Measurements from ENCODE around the gene TRPM5. TPM values are rescaled to one million over a fixed set of nuclear protein-coding genes. Genes with fewer than 3 reads are reported as not detected.

TRPM5 gene
- total RNA-seq, 1 experiment from 2014 or later, result not detected

DNA sequence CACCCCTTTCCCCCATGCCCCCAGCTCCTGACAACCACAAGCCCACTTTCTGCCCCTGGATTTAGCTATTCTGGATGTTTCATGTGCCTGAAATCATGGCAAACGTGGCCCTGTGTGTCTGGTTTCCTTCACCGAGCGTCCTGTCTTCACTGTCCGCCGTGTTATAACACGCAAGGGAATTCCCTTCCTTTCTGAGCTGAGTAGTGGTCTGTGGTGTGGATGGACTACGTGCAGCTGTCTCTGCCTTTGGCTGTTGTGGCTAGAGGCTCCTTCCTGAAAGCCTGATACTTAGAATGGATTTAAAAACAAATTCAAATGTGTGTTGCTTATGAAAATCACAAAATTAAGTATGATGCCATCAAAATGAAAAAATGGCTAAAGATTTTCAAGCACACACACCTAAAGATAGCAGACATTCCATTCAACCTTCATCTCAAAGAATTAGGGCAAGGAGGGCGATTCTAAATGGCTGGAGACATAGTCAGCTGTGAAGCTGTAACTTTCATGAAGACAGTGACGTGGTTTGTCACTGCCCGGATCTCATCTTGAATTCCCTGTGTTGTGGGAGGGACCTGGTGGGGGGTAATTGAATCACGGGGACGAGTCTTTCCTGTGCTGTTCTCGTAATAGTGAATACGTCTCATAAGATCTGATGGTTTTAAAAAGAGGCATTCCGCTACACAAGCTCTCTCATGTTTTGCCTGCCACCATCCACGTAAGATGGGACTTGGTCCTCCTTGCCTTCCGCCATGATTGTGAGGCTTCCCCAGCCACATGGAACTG lies 31.0 kb upstream of the TRPM5 start:
- H3K27ac Mint-ChIP-seq (ENCODE audit: unreplicated experiment), result no peak overlapping the region
- DNase-seq, result no peak
- H3K27me3 Mint-ChIP-seq (ENCODE audit: unreplicated experiment), result peaks cover 5% of the 10 kb centered on the region
- no peaks in the 10 kb centered on the region for H3K4me1 Mint-ChIP-seq (ENCODE audit: low read depth, unreplicated experiment)
- no TSS peak for BruUV-seq (replicated peaks)
- CTCF ChIA-PET, result no interaction called here
- no peaks in the 10 kb centered on the region for H3K36me3 Mint-ChIP-seq (ENCODE audit: insufficient read depth, unreplicated experiment)
- H3K9me3 Mint-ChIP-seq (ENCODE audit: low read depth, unreplicated experiment), result peaks cover 10% of the 10 kb centered on the region
- TF ChIP-seq CTCF (IDR thresholded peaks at IDR 0.05; ENCODE audit: unreplicated experiment), result no peak
- H3K4me3 Mint-ChIP-seq (ENCODE audit: low read depth, unreplicated experiment), result no peak overlapping the region
- intact Hi-C loops (cut with micrococcal nuclease; ENCODE audit: unreplicated experiment), result no loop called here

DNA sequence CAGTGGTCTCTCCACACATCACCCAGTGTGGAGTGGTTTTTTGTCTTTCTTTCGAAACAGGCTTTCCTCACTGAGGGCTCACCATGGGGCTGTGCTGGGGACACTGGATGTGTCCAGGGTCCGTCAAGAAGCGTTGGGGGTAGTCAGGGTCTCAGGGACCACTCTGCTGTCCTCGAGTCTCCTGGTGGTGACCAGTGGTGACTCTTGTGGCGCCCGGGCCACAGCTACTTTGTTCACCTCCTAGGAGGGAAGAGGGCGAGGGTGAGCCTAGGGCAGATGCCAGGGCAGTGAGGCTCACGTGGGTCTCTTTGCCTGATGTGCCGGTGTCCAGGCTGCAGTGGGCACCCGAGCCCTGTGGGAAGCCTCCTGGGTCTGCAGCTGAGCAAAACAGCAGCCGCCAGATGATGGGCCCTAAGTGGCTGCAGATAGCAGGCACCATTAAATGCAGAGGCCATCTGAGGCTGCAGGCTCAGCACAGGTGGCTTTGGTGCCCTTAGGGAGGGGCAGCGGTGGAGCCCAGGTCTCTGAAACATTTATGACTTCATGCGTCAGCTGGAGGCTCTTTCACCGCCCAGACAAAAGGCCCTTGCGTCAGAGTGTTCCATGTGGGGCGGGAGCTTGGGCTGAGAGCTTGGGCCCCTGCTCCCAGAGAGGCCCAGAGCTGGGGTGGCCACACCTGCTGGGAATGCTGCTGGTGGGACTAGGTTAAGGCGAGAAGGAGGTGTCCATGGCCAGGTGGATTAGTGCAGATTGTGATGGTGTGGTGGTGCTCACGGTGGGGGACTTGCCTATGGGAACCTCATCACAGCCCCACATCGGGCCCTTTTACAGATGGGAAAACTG lies 30.0 kb upstream of the TRPM5 start:
- Mint-ChIP-seq H3K4me3 (ENCODE audit: low read depth, unreplicated experiment) (no peak overlapping the region), H3K27ac (ENCODE audit: unreplicated experiment) (no peak overlapping the region)
- CTCF ChIA-PET, result no interaction called here

GRCh38 chr11:2473361-2474058 lies 29.2 kb upstream of the TRPM5 start:
- Mint-ChIP-seq H3K27me3 (ENCODE audit: unreplicated experiment) (no peaks in the 10 kb centered on the region), H3K27ac (ENCODE audit: unreplicated experiment) (no peak overlapping the region), H3K4me3 (ENCODE audit: low read depth, unreplicated experiment) (no peak overlapping the region), H3K36me3 (ENCODE audit: insufficient read depth, unreplicated experiment) (no peaks in the 10 kb centered on the region), H3K9me3 (ENCODE audit: low read depth, unreplicated experiment) (peaks cover 4% of the 10 kb centered on the region), H3K4me1 (ENCODE audit: low read depth, unreplicated experiment) (no peaks in the 10 kb centered on the region)
- CTCF ChIA-PET, result no interaction called here
- no peak for DNase-seq
- no TSS peak for BruUV-seq (replicated peaks)
- intact Hi-C loops (cut with micrococcal nuclease; ENCODE audit: unreplicated experiment), result no loop called here
- TF ChIP-seq CTCF (IDR thresholded peaks at IDR 0.05; ENCODE audit: unreplicated experiment), result no peak

More for the DNA sequence above, 30.0 kb upstream of the TRPM5 start:
- Mint-ChIP-seq H3K9me3 (ENCODE audit: low read depth, unreplicated experiment) (peaks cover 4% of the 10 kb centered on the region), H3K36me3 (ENCODE audit: insufficient read depth, unreplicated experiment) (no peaks in the 10 kb centered on the region), H3K4me1 (ENCODE audit: low read depth, unreplicated experiment) (no peaks in the 10 kb centered on the region), H3K27me3 (ENCODE audit: unreplicated experiment) (no peaks in the 10 kb centered on the region)
- no TSS peak for BruUV-seq (replicated peaks)
- no peak for DNase-seq
- intact Hi-C loops (cut with micrococcal nuclease; ENCODE audit: unreplicated experiment), result no loop called here
- TF ChIP-seq CTCF (IDR thresholded peaks at IDR 0.05; ENCODE audit: unreplicated experiment), result no peak

GRCh38 chr11:2472428-2473186 lies 28.3 kb upstream of the TRPM5 start:
- TF ChIP-seq CTCF (IDR thresholded peaks at IDR 0.05; ENCODE audit: unreplicated experiment), result no peak
- intact Hi-C loops (cut with micrococcal nuclease; ENCODE audit: unreplicated experiment), result no loop called here
- H3K9me3 Mint-ChIP-seq (ENCODE audit: low read depth, unreplicated experiment), result no peaks in the 10 kb centered on the region
- no TSS peak for BruUV-seq (replicated peaks)
- H3K4me3 Mint-ChIP-seq (ENCODE audit: low read depth, unreplicated experiment), result no peak overlapping the region
- H3K36me3 Mint-ChIP-seq (ENCODE audit: insufficient read depth, unreplicated experiment), result no peaks in the 10 kb centered on the region
- DNase-seq, result no peak
- no peaks in the 10 kb centered on the region for H3K4me1 Mint-ChIP-seq (ENCODE audit: low read depth, unreplicated experiment)
- H3K27ac Mint-ChIP-seq (ENCODE audit: unreplicated experiment), result no peak overlapping the region
- no peaks in the 10 kb centered on the region for H3K27me3 Mint-ChIP-seq (ENCODE audit: unreplicated experiment)
- CTCF ChIA-PET, result no interaction called here

Data from Calu3 (cell line).